GM21528 (cell line): ENCODE results near the gene F13A1.
"Not testable (repeated sequence)": the region's sequence is repeated elsewhere in the genome, so short reads cannot be mapped to it uniquely, and the experiment has no call there.

Source experiments
- ATAC-seq: cut with Tn5 transposase; IDR thresholded peaks from one replicate; pipeline ENCODE4 v1.9.1; 2021; ENCODE audit warnings: mild to moderate bottlenecking, moderate library complexity; ENCODE audit not compliant: unreplicated experiment, low FRiP score

Gene F13A1

GRCh38 chr6:6320901-6321300, 439 bp upstream of the F13A1 start:
- ATAC-seq, result no peak

GRCh38 chr6:6317825-6318733, 2.4 kb downstream of the F13A1 start:
- ATAC-seq, result no peak

- ATAC-seq, result no peak
Measured at GRCh38 chr6:6317386-6317785, 3.1 kb downstream of the F13A1 start.

GRCh38 chr6:6315660-6316059, 4.8 kb downstream of the F13A1 start:
- ATAC-seq, result no peak

- no peak for ATAC-seq
Measured at GRCh38 chr6:6314596-6314995, 5.9 kb downstream of the F13A1 start.

- no peak for ATAC-seq
Measured at GRCh38 chr6:6312901-6313441, 7.5 kb downstream of the F13A1 start.

- no peak for ATAC-seq
Measured at GRCh38 chr6:6305575-6305974, 14.9 kb downstream of the F13A1 start.

- ATAC-seq, result not testable (repeated sequence)
Measured at GRCh38 chr6:6300383-6300782, 20.1 kb downstream of the F13A1 start.

- no peak for ATAC-seq
Measured at GRCh38 chr6:6293317-6293716, 27.1 kb downstream of the F13A1 start.

GRCh38 chr6:6287415-6287814, 33.0 kb downstream of the F13A1 start:
- no peak for ATAC-seq

GRCh38 chr6:6285679-6286078, 34.8 kb downstream of the F13A1 start:
- no peak for ATAC-seq

- no peak for ATAC-seq
Measured at GRCh38 chr6:6284221-6284966, 36.1 kb downstream of the F13A1 start.

- no peak for ATAC-seq
Measured at GRCh38 chr6:6283746-6284145, 36.7 kb downstream of the F13A1 start.

- ATAC-seq, result no peak
Measured at GRCh38 chr6:6282716-6283115, 37.7 kb downstream of the F13A1 start.

GRCh38 chr6:6277413-6277812, 43.0 kb downstream of the F13A1 start:
- no peak for ATAC-seq

GRCh38 chr6:6270948-6271535, 49.4 kb downstream of the F13A1 start:
- ATAC-seq, result no peak

GRCh38 chr6:6260196-6260722, 60.2 kb downstream of the F13A1 start:
- no peak for ATAC-seq

GRCh38 chr6:6256886-6257285, 63.6 kb downstream of the F13A1 start:
- no peak for ATAC-seq

- no peak for ATAC-seq
Measured at GRCh38 chr6:6256259-6256658, 64.2 kb downstream of the F13A1 start.

GRCh38 chr6:6251555-6252280, 68.7 kb downstream of the F13A1 start:
- no peak for ATAC-seq
